HCT116 (cell line): Measurements from ENCODE around the gene FILIP1.

Source experiments
- CEBPB ChIP-seq: IDR thresholded peaks from 2 replicates; pipeline ENCODE4 v1.6.1; 2012; ENCODE audit warnings: low read depth
- EGR1 ChIP-seq: IDR thresholded peaks from 2 replicates; pipeline ENCODE4 v1.6.1; 2012; ENCODE audit warnings: low read depth
- EZH2 ChIP-seq: fragments of 200-600 bp; sonication (generic); IDR thresholded peaks from 2 replicates; pipeline ENCODE4 v1.6.1; 2017; ENCODE audit warnings: antibody characterized with exemption, mixed run types
- JUND ChIP-seq: IDR thresholded peaks from 2 replicates; pipeline ENCODE4 v1.6.1; 2012
- POLR2A ChIP-seq: IDR thresholded peaks from 2 replicates; pipeline ENCODE4 v1.7.0; 2011; ENCODE audit warnings: borderline replicate concordance; ENCODE audit not compliant: insufficient read depth, insufficient read length; ENCODE audit errors: extremely low read depth
- POLR2AphosphoS5 ChIP-seq: IDR thresholded peaks from 2 replicates; pipeline ENCODE4 v1.6.1; 2011; ENCODE audit warnings: mild to moderate bottlenecking, low read depth, low read length, moderate library complexity
- RAD21 ChIP-seq: IDR thresholded peaks from 2 replicates; pipeline ENCODE4 v1.6.1; 2012; ENCODE audit warnings: low read depth, mild to moderate bottlenecking
- TCF7L2 ChIP-seq: IDR thresholded peaks from 2 replicates; pipeline ENCODE4 v1.7.0; 2011; ENCODE audit warnings: borderline replicate concordance, inconsistent platforms; ENCODE audit not compliant: insufficient read depth, insufficient read length; ENCODE audit errors: extremely low read depth
- ZNF274 ChIP-seq: fragments of 200-500 bp; sonication (Bioruptor generic); IDR thresholded peaks from 2 replicates; pipeline ENCODE4 v1.6.1; 2014; ENCODE audit warnings: mild to moderate bottlenecking, low read depth, low read length, inconsistent platforms
- TF ChIP-seq, protein P1 (sequence below), 3 experiments: fragments of 200-600 bp in 1 of 3; sonication (generic) in 1 of 3; IDR thresholded peaks in 2 of 3; conservative IDR thresholded peaks in 1 of 3; 2 replicates each; pipeline ENCODE4 v1.5.1; 2012 to 2017; ENCODE audit warnings: low read depth in 2 of 3, low read length in 2 of 3, antibody characterized with exemption in 1 of 3, borderline replicate concordance in 1 of 3, control low read depth in 1 of 3, mild to moderate bottlenecking in 1 of 3, mixed read lengths in 1 of 3, mixed run types in 1 of 3, moderate library complexity in 1 of 3; ENCODE audit not compliant: insufficient read depth in 1 of 3
- TF ChIP-seq, protein P2 (sequence below): IDR thresholded peaks from 2 replicates; pipeline ENCODE4 v1.6.1; 2012
- TF ChIP-seq, protein P3 (sequence below): IDR thresholded peaks from 2 replicates; pipeline ENCODE4 v1.6.1; 2011; ENCODE audit warnings: mild to moderate bottlenecking, low read length, moderate library complexity; ENCODE audit not compliant: insufficient replicate concordance; ENCODE audit errors: extremely low read depth
- TF ChIP-seq, protein P4 (sequence below): IDR thresholded peaks from 2 replicates; pipeline ENCODE4 v1.6.1; 2012

DNA sequence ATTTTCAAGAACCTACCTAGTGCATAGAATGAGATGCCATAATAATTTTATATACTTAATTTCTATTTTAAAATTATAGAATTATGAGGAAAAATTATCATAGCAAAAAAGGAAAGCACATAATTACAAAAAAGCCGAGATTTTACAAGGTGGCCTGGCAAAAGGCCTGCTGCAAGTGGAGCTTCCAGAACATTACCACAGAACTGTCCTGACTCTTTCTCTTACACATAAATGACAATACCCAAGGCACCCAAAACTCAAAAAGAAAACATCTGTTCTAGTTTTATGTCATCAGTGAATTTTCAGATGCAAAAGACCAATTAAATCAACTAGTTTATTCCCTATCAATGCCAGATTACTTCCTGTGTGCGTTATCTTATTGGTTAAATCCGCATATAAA, 74.2 kb downstream of the FILIP1 start:
- TF ChIP-seq EZH2 (no peak), POLR2A (no peak), ZNF274 (no peak), TCF7L2 (no peak), JUND (no peak), RAD21 (no peak), POLR2AphosphoS5 (no peak), EGR1 (no peak), CEBPB (no peak)
- TF ChIP-seq, protein P1, sequence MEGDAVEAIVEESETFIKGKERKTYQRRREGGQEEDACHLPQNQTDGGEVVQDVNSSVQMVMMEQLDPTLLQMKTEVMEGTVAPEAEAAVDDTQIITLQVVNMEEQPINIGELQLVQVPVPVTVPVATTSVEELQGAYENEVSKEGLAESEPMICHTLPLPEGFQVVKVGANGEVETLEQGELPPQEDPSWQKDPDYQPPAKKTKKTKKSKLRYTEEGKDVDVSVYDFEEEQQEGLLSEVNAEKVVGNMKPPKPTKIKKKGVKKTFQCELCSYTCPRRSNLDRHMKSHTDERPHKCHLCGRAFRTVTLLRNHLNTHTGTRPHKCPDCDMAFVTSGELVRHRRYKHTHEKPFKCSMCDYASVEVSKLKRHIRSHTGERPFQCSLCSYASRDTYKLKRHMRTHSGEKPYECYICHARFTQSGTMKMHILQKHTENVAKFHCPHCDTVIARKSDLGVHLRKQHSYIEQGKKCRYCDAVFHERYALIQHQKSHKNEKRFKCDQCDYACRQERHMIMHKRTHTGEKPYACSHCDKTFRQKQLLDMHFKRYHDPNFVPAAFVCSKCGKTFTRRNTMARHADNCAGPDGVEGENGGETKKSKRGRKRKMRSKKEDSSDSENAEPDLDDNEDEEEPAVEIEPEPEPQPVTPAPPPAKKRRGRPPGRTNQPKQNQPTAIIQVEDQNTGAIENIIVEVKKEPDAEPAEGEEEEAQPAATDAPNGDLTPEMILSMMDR (IDR thresholded peaks at IDR 0.05 in 2 of 3, conservative IDR thresholded peaks at IDR 0.05 in 1 of 3; ENCODE audit: borderline replicate concordance in 1 of 3, insufficient read depth in 1 of 3, low read depth in 2 of 3, low read length in 2 of 3) = no peak
- TF ChIP-seq, protein P2, sequence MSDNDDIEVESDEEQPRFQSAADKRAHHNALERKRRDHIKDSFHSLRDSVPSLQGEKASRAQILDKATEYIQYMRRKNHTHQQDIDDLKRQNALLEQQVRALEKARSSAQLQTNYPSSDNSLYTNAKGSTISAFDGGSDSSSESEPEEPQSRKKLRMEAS = no peak
- TF ChIP-seq, protein P3, sequence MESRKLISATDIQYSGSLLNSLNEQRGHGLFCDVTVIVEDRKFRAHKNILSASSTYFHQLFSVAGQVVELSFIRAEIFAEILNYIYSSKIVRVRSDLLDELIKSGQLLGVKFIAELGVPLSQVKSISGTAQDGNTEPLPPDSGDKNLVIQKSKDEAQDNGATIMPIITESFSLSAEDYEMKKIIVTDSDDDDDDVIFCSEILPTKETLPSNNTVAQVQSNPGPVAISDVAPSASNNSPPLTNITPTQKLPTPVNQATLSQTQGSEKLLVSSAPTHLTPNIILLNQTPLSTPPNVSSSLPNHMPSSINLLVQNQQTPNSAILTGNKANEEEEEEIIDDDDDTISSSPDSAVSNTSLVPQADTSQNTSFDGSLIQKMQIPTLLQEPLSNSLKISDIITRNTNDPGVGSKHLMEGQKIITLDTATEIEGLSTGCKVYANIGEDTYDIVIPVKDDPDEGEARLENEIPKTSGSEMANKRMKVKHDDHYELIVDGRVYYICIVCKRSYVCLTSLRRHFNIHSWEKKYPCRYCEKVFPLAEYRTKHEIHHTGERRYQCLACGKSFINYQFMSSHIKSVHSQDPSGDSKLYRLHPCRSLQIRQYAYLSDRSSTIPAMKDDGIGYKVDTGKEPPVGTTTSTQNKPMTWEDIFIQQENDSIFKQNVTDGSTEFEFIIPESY = no peak
- TF ChIP-seq, protein P4, sequence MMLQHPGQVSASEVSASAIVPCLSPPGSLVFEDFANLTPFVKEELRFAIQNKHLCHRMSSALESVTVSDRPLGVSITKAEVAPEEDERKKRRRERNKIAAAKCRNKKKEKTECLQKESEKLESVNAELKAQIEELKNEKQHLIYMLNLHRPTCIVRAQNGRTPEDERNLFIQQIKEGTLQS = no peak
